ENCODE measurements around the gene H1-8. TPM values are rescaled to one million over a fixed set of nuclear protein-coding genes. Genes with fewer than 3 reads are reported as not detected.

The H1-8 gene
- total RNA-seq, 2 donors from 2014 or later = not detected

- Histone ChIP-seq H3K4me1 (ENCODE audit: control insufficient read depth, insufficient read depth, low read length) (no peaks in the 10 kb centered on the region), H3K27ac (ENCODE audit: low read depth, low read length) (no peak overlapping the region), H3K9me3 (ENCODE audit: control insufficient read depth, low read length) (no peaks in the 10 kb centered on the region), H3K9ac (ENCODE audit: extremely low read depth, low read length, poor library complexity, severe bottlenecking) (no peak overlapping the region), H3K4me3 (ENCODE audit: low read length) (no peak overlapping the region), H3K36me3 (ENCODE audit: control insufficient read depth, insufficient read depth, low read length) (peaks cover 4% of the 10 kb centered on the region), H3K27me3 (ENCODE audit: control insufficient read depth, insufficient read depth, low read length, poor library complexity, severe bottlenecking) (no peaks in the 10 kb centered on the region)
- peaks cover 2% of the 10 kb centered on the region for H3K4me1 Mint-ChIP-seq
- H3K27ac Mint-ChIP-seq = no peak overlapping the region
- no peak for TF ChIP-seq CTCF (conservative IDR thresholded peaks at IDR 0.05)
- no peak overlapping the region for H3K4me3 Mint-ChIP-seq
- no peaks in the 10 kb centered on the region for H3K9me3 Mint-ChIP-seq
- H3K27me3 Mint-ChIP-seq (ENCODE audit: insufficient read depth) = no peaks in the 10 kb centered on the region
- DNase-seq = no peak
- H3K36me3 Mint-ChIP-seq (ENCODE audit: low read depth) = peaks cover 17% of the 10 kb centered on the region
- whole genome bisulfite sequencing, 2 experiments (ENCODE audit: insufficient coverage in 1 of 2, insufficient read length in 1 of 2) = 93 to 94% methylated on average over 12 to 15 of the region's 15 CpGs
These were observed 22.9 kb upstream of the H1-8 start for GRCh38 chr3:129519896-129520715.

GRCh38 chr3:129520960-129521359, 22.0 kb upstream of the H1-8 start:
- no peaks in the 10 kb centered on the region for H3K9me3 Mint-ChIP-seq
- Histone ChIP-seq H3K9ac (ENCODE audit: extremely low read depth, low read length, poor library complexity, severe bottlenecking) (no peak overlapping the region), H3K27me3 (ENCODE audit: control insufficient read depth, insufficient read depth, low read length, poor library complexity, severe bottlenecking) (no peaks in the 10 kb centered on the region), H3K27ac (ENCODE audit: low read depth, low read length) (peak overlapping the region; percentile 53), H3K36me3 (ENCODE audit: control insufficient read depth, insufficient read depth, low read length) (peaks cover 4% of the 10 kb centered on the region), H3K4me1 (ENCODE audit: control insufficient read depth, insufficient read depth, low read length) (no peaks in the 10 kb centered on the region), H3K9me3 (ENCODE audit: control insufficient read depth, low read length) (no peaks in the 10 kb centered on the region), H3K4me3 (ENCODE audit: low read length) (no peak overlapping the region)
- 78 to 87% methylated on average over 3 to 4 of the region's 4 CpGs for whole genome bisulfite sequencing, 2 experiments (ENCODE audit: insufficient coverage in 1 of 2, insufficient read length in 1 of 2)
- H3K27me3 Mint-ChIP-seq (ENCODE audit: insufficient read depth) = no peaks in the 10 kb centered on the region
- peaks cover 2% of the 10 kb centered on the region for H3K4me1 Mint-ChIP-seq
- DNase-seq = no peak
- TF ChIP-seq CTCF (conservative IDR thresholded peaks at IDR 0.05) = no peak
- H3K36me3 Mint-ChIP-seq (ENCODE audit: low read depth) = peaks cover 15% of the 10 kb centered on the region
- no peak overlapping the region for H3K4me3 Mint-ChIP-seq
- no peak overlapping the region for H3K27ac Mint-ChIP-seq

GRCh38 chr3:129521611-129522010, 21.4 kb upstream of the H1-8 start:
- Histone ChIP-seq H3K9ac (ENCODE audit: extremely low read depth, low read length, poor library complexity, severe bottlenecking) (no peak overlapping the region), H3K27ac (ENCODE audit: low read depth, low read length) (peak overlapping the region; percentile 57), H3K9me3 (ENCODE audit: control insufficient read depth, low read length) (no peaks in the 10 kb centered on the region), H3K27me3 (ENCODE audit: control insufficient read depth, insufficient read depth, low read length, poor library complexity, severe bottlenecking) (no peaks in the 10 kb centered on the region), H3K4me3 (ENCODE audit: low read length) (no peak overlapping the region), H3K4me1 (ENCODE audit: control insufficient read depth, insufficient read depth, low read length) (no peaks in the 10 kb centered on the region), H3K36me3 (ENCODE audit: control insufficient read depth, insufficient read depth, low read length) (no peaks in the 10 kb centered on the region)
- Mint-ChIP-seq H3K4me1 (peaks cover 7% of the 10 kb centered on the region), H3K4me3 (no peak overlapping the region), H3K27ac (no peak overlapping the region), H3K27me3 (ENCODE audit: insufficient read depth) (no peaks in the 10 kb centered on the region), H3K9me3 (no peaks in the 10 kb centered on the region), H3K36me3 (ENCODE audit: low read depth) (peaks cover 9% of the 10 kb centered on the region)
- no peak for TF ChIP-seq CTCF (conservative IDR thresholded peaks at IDR 0.05)
- DNase-seq = no peak
- WGBS, 2 experiments (ENCODE audit: insufficient coverage in 1 of 2, insufficient read length in 1 of 2) = 63 to 79% methylated on average over 6 to 8 of the region's 8 CpGs

All from endodermal cell (in vitro differentiated cells).